ENCODE results near the gene MAP6. TPM values are rescaled to one million over a fixed set of nuclear protein-coding genes. Genes with fewer than 3 reads are reported as not detected.

Gene MAP6
- total RNA-seq, 1 donor from 2014 or later: 1.8 TPM

- TF ChIP-seq CTCF (conservative IDR thresholded peaks at IDR 0.05; ENCODE audit: low read depth, low read length): no peak
- no peak for DNase-seq (ENCODE audit: low read depth)
- H3K4me3 ChIP-seq (ENCODE audit: low read depth, low read length): no peak overlapping the region
Observed at GRCh38 chr11:75625021-75625420, 43.8 kb downstream of the MAP6 start.

GRCh38 chr11:75616281-75616680 is 52.6 kb downstream of the MAP6 start:
- H3K4me3 ChIP-seq (ENCODE audit: low read depth, low read length): no peak overlapping the region
- no peak for DNase-seq (ENCODE audit: low read depth)
- no peak for TF ChIP-seq CTCF (conservative IDR thresholded peaks at IDR 0.05; ENCODE audit: low read depth, low read length)

GRCh38 chr11:75615751-75616150 is 53.1 kb downstream of the MAP6 start:
- no peak for DNase-seq (ENCODE audit: low read depth)

GRCh38 chr11:75611823-75612222 is 57.0 kb downstream of the MAP6 start:
- no peak overlapping the region for H3K4me3 ChIP-seq (ENCODE audit: low read depth, low read length)
- DNase-seq (ENCODE audit: low read depth): no peak
- TF ChIP-seq CTCF (conservative IDR thresholded peaks at IDR 0.05; ENCODE audit: low read depth, low read length): no peak

More at GRCh38 chr11:75615751-75616150, 53.1 kb downstream of the MAP6 start:
- no peak for TF ChIP-seq CTCF (conservative IDR thresholded peaks at IDR 0.05; ENCODE audit: low read depth, low read length)
- H3K4me3 ChIP-seq (ENCODE audit: low read depth, low read length): no peak overlapping the region

- no peak for TF ChIP-seq CTCF (conservative IDR thresholded peaks at IDR 0.05; ENCODE audit: low read depth, low read length)
- no peak overlapping the region for H3K4me3 ChIP-seq (ENCODE audit: low read depth, low read length)
- DNase-seq (ENCODE audit: low read depth): no peak
Observed at GRCh38 chr11:75606099-75606498, 62.7 kb downstream of the MAP6 start.

- H3K4me3 ChIP-seq (ENCODE audit: low read depth, low read length): no peak overlapping the region
Observed at GRCh38 chr11:75603791-75604736, 64.8 kb downstream of the MAP6 start.

More at GRCh38 chr11:75603791-75604736, 64.8 kb downstream of the MAP6 start:
- no peak for TF ChIP-seq CTCF (conservative IDR thresholded peaks at IDR 0.05; ENCODE audit: low read depth, low read length)
- DNase-seq (ENCODE audit: low read depth): no peak
